Esophagus muscularis mucosa (tissue), 4 donors: ENCODE data around the gene TBCD. TPM values are rescaled to one million over a fixed set of nuclear protein-coding genes. Genes with fewer than 3 reads are reported as not detected.

Experiments used
- DNase-seq: peaks from one replicate; pipeline ENCODE4 v3.0.0-alpha.2; 2017; ENCODE audit errors: extremely low spot score
- H3K27ac ChIP-seq, 4 donors: fragments of 200-600 bp; sonication (generic); replicated peaks in 1 of 4; 1 replicate in 3 of 4; 2 replicates in 1 of 4; pipeline ENCODE4 v1.5.1; 2016 to 2019; ENCODE audit warnings: mild to moderate bottlenecking in 1 of 4
- H3K27me3 ChIP-seq, 4 donors: fragments of 200-600 bp; sonication (generic); one replicate each; pipeline versions ENCODE4 v1.5.1 to v1.6.0; 2016 to 2019
- H3K36me3 ChIP-seq, 4 donors: fragments of 200-600 bp; sonication (generic); one replicate each; pipeline ENCODE4 v1.5.1; 2016 to 2019
- H3K4me1 ChIP-seq, 4 donors: fragments of 200-600 bp; sonication (generic); one replicate each; pipeline ENCODE4 v1.5.1; 2016 to 2019
- H3K4me3 ChIP-seq, 4 donors: fragments of 200-600 bp; sonication (generic); 1 replicate in 2 of 4; 2 replicates in 2 of 4; pipeline ENCODE4 v1.5.1; 2016 to 2019; ENCODE audit warnings: mild to moderate bottlenecking in 4 of 4, moderate library complexity in 1 of 4
- H3K9me3 ChIP-seq, 4 donors: fragments of 200-600 bp; sonication (generic); 1 replicate in 3 of 4; 2 replicates in 1 of 4; pipeline ENCODE4 v1.5.1; 2016 to 2019
- EP300 ChIP-seq: sonication (generic); formaldehyde crosslinking; IDR thresholded peaks from one replicate; pipeline ENCODE4 v1.6.1; 2017; ENCODE audit warnings: antibody characterized with exemption
- POLR2A ChIP-seq: fragments of 450-650 bp; IDR thresholded peaks from one replicate; pipeline ENCODE4 v1.6.1; 2017; ENCODE audit warnings: antibody characterized with exemption, moderate library complexity, mild to moderate bottlenecking, low read depth
- POLR2AphosphoS5 ChIP-seq, 2 donors: sonication (generic); formaldehyde crosslinking; IDR thresholded peaks; one replicate each; pipeline ENCODE4 v1.6.1; 2017; ENCODE audit warnings: antibody characterized with exemption in 2 of 2
- WGBS: methylation state at CpG from one replicate; pipeline ENCODE4 v1.1.5; 2018; 5-methylcytosine and 5-hydroxymethylcytosine counted together
- intact Hi-C: fragments of 100-400 bp; cut with DNase I; formaldehyde crosslinking; loops from one replicate; pipeline ENCODE4 v1.15.1; 2023
- total RNA-seq, 4 donors: library from RNA; depleted of rRNA; stranded (reverse); fragments of >200 nt; gene quantifications; one replicate each; pipeline versions ENCODE4 v1.1.0 to v1.2.1, GENCODE V29; 2016
- TF ChIP-seq, protein P1 (sequence below), 3 experiments: fragments of 200-600 bp in 2 of 3; fragments of 450-650 bp in 1 of 3; sonication (generic) in 2 of 3; IDR thresholded peaks; one replicate each; pipeline ENCODE4 v1.5.1; 2017 to 2019; ENCODE audit warnings: antibody characterized with exemption in 3 of 3, mild to moderate bottlenecking in 2 of 3, moderate library complexity in 1 of 3

Gene TBCD
- total RNA-seq, 4 donors from 2014 or later: 38.1 to 56.7 (median 53.6) TPM

DNA sequence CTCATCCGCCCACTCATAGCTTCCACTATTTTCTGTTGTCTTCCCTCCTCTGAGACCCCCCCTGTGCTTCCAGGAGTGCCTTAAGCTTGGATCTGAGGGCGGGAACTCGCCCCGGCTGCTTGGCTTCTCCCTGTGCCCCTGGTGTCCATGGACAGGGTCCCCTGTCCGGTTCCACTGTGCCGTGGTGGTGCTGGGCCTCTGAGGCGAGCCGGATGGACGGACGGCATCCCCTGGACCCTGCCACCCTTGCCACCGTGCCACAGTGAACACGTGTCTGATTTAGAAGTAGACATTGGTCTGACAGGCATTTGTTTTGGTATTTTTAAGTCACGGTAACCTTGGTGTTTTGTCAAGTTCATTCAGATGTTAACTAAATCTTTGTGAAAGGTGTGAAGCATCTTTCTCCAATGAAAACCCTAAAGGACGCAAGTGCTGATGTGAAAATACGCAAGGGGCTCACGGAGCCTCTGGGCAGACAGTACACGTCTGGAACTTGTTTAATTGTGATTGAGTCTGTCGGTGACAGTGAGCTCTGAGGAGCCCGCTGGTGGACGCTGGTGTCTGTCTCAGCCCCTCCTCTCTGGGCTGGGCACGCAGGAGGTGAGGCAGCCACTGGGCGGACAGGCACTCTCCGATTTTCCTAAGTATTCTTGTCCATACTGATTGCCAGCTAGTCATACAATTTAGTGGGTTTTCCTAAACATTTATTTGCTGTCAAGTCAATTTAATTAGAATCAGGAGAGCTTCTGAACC lies 61.6 kb downstream of the TBCD start:
- Histone ChIP-seq H3K9me3 (no peaks in the 10 kb centered on the region), H3K4me1 (peaks cover 0 to 11% (median 8%) of the 10 kb centered on the region in 4 donors), H3K27me3 (no peaks in the 10 kb centered on the region), H3K27ac (no peak overlapping the region), H3K36me3 (peaks cover 13 to 88% (median 63%) of the 10 kb centered on the region in 4 donors), H3K4me3 (no peak overlapping the region)
- intact Hi-C loops: no loop called here
- 92% methylated on average over 23 of the region's 23 CpGs for WGBS
- TF ChIP-seq POLR2A (no peak), EP300 (no peak), POLR2AphosphoS5 (IDR thresholded peaks at IDR 0.05) (no peak)
- TF ChIP-seq, protein P1, sequence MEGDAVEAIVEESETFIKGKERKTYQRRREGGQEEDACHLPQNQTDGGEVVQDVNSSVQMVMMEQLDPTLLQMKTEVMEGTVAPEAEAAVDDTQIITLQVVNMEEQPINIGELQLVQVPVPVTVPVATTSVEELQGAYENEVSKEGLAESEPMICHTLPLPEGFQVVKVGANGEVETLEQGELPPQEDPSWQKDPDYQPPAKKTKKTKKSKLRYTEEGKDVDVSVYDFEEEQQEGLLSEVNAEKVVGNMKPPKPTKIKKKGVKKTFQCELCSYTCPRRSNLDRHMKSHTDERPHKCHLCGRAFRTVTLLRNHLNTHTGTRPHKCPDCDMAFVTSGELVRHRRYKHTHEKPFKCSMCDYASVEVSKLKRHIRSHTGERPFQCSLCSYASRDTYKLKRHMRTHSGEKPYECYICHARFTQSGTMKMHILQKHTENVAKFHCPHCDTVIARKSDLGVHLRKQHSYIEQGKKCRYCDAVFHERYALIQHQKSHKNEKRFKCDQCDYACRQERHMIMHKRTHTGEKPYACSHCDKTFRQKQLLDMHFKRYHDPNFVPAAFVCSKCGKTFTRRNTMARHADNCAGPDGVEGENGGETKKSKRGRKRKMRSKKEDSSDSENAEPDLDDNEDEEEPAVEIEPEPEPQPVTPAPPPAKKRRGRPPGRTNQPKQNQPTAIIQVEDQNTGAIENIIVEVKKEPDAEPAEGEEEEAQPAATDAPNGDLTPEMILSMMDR (IDR thresholded peaks at IDR 0.05): no peak
- no peak for DNase-seq

DNA sequence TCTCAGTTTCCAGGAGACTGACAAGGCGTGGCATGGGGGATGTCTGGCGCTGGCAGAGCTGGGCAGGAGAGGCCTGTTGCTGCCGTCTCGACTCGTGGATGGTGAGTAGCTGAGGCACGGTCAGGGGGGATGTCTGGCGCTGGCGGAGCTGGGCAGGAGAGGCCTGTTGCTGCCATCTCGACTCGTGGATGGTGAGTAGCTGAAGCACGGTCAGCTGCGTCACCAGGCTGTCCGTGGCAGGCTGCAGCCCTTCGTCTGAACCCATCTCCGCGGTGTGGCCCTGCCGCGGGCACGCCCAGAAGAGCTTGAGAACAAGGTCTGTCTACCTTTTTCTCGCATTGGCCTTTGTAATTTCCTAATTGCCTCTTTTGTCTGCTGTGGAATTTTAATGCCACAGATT lies 63.0 kb downstream of the TBCD start:
- Histone ChIP-seq H3K27ac (no peak overlapping the region), H3K36me3 (peaks cover 16 to 94% (median 71%) of the 10 kb centered on the region in 4 donors), H3K4me1 (peaks cover 0 to 3% (median 1%) of the 10 kb centered on the region in 4 donors), H3K27me3 (no peaks in the 10 kb centered on the region), H3K9me3 (peaks cover 0 to 9% (median 0%) of the 10 kb centered on the region in 4 donors), H3K4me3 (no peak overlapping the region)
- TF ChIP-seq, protein P1 (IDR thresholded peaks at IDR 0.05): no peak
- TF ChIP-seq EP300: no peak
- no peak for DNase-seq
- intact Hi-C loops: no loop called here
- 98% methylated on average over 16 of the region's 20 CpGs for WGBS

DNA sequence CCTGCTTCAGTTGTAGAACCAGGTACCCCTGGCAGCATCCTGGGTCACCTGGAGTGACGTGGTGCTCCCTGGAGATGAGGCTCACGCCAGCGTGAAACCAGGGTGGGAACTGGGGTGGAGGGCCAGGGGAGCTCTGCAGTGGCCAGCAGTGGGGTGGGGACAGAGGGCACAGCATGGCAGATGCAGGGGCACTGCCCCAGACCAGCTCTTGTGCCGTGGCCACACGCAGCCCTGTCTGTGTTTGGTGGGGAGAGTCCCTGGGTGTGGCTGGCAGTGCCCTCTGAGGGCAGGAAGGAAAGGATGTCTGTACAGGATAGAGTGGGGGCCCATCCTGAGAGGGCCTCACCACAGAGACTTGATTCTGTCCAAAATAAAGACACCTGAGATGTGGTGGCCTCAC lies 63.5 kb downstream of the TBCD start:
- H3K4me3 ChIP-seq: no peak overlapping the region
- TF ChIP-seq POLR2A (no peak), POLR2AphosphoS5 (IDR thresholded peaks at IDR 0.05) (no peak), EP300 (no peak)
- TF ChIP-seq, protein P1 (IDR thresholded peaks at IDR 0.05): no peak
- no peaks in the 10 kb centered on the region for H3K27me3 ChIP-seq
- DNase-seq: no peak
- H3K9me3 ChIP-seq: peaks cover 0 to 14% (median 3%) of the 10 kb centered on the region in 4 donors
- intact Hi-C loops: no loop called here
- H3K27ac ChIP-seq: no peak overlapping the region
- 100% methylated on average over 5 of the region's 5 CpGs for WGBS
- H3K36me3 ChIP-seq: peaks cover 16 to 89% (median 69%) of the 10 kb centered on the region in 4 donors
- no peaks in the 10 kb centered on the region for H3K4me1 ChIP-seq

DNA sequence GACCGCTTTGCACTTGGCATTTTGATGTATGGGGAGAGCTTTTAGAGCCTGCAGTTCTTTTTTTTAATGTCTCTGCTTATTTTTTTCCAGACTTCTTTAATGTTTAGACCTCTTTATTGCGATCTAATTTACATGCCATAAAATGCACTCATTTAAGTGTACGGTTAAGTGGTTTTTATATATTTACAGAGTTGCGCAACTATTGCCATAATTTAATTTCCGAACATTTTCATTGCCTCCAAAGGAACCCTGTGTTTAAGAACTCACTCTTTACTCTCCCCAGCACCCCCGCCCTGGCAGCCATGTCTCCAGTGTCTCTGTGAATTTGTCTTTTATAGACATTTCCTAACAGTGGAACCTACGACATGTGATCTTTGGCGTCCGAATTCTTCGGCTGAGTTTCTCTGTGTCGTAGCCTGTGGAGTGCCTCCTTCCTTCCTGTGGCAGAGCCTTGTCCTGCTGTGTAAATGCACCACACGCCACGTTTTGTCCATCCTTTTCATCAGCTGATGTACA lies 64.0 kb downstream of the TBCD start:
- peaks cover 0 to 19% (median 8%) of the 10 kb centered on the region in 4 donors for H3K9me3 ChIP-seq
- H3K36me3 ChIP-seq: peaks cover 16 to 85% (median 64%) of the 10 kb centered on the region in 4 donors
- no peaks in the 10 kb centered on the region for H3K27me3 ChIP-seq
- no peak overlapping the region for H3K4me3 ChIP-seq
- no peak overlapping the region for H3K27ac ChIP-seq
- H3K4me1 ChIP-seq: no peaks in the 10 kb centered on the region
- no peak for DNase-seq
- no peak for TF ChIP-seq POLR2AphosphoS5 (IDR thresholded peaks at IDR 0.05)
- no peak for TF ChIP-seq EP300
- TF ChIP-seq, protein P1 (IDR thresholded peaks at IDR 0.05): no peak
- TF ChIP-seq POLR2A: no peak
- intact Hi-C loops: no loop called here
- WGBS: 86% methylated on average over 13 of the region's 13 CpGs
